IPS DF 6.9 (cell line): ENCODE data around the gene MRI1.
"Not testable (repeated sequence)": the region's sequence is repeated elsewhere in the genome, so short reads cannot be mapped to it uniquely, and the experiment has no call there.

Source experiments
- DNase-seq: peaks from one replicate; pipeline ENCODE4 v3.0.0-alpha.2; 2013; ENCODE audit warnings: low read depth, low spot score
- H3K27ac ChIP-seq: one replicate; pipeline ENCODE4 v1.5.1; 2013; ENCODE audit warnings: low read length, control low read depth
- H3K27me3 ChIP-seq: 2 replicates; pipeline ENCODE4 v1.6.1; 2013; ENCODE audit warnings: mild to moderate bottlenecking, low read length; ENCODE audit not compliant: control insufficient read depth, insufficient read depth
- H3K36me3 ChIP-seq: 2 replicates; pipeline ENCODE4 v1.6.1; 2013; ENCODE audit warnings: low read length; ENCODE audit not compliant: control insufficient read depth, insufficient read depth
- H3K4me1 ChIP-seq: 2 replicates; pipeline ENCODE4 v1.6.1; 2013; ENCODE audit warnings: low read length; ENCODE audit not compliant: control insufficient read depth, insufficient read depth
- H3K4me3 ChIP-seq: 2 replicates; pipeline ENCODE4 v1.5.1; 2013; ENCODE audit warnings: mild to moderate bottlenecking, low read length
- H3K9me3 ChIP-seq: 2 replicates; pipeline ENCODE4 v1.6.1; 2013; ENCODE audit warnings: low read length, inconsistent platforms; ENCODE audit not compliant: control insufficient read depth, insufficient read depth
- WGBS: extraction: QIAGEN DNeasy Blood & Tissue Kit; methylation state at CpG from one replicate; pipeline ENCODE4 v1.1.7; 2013; ENCODE audit warnings: mixed read lengths, missing lambda C conversion rate; ENCODE audit not compliant: insufficient read length, insufficient coverage; 5-methylcytosine and 5-hydroxymethylcytosine counted together

The MRI1 gene

DNA sequence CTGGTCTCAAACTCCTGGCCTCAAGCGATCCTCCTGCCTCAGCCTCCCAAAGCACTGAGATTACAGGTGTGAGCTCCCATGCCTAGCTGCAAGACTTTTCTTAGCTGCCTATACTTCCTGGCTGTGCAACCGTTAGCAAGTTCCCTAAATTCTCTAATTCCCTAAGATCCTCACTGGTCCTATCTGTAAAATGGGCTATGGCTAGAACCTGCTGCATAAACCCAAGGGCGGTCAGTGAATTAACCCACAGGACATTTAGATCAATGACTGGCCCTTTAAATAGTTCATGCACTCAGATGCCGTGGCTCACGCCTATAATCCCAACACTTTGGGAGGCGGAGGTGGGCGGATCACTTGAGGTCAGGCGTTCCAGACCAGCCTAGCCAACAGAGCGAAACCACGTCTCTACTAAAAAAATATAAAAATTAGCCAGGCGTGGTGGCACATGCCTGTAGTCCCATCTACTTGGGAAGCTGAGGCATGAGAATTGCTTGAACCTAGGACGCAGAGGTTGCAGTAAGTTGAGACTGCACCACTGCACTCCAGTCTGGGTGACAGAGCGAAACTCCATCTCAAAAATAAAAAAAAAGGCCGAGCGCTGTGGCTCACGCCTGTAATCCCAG lies 5.8 kb downstream of the MRI1 start:
- no peak overlapping the region for H3K27ac ChIP-seq
- H3K4me3 ChIP-seq: no peak overlapping the region
- no peaks in the 10 kb centered on the region for H3K9me3 ChIP-seq
- no CpG with 5 or more reads among the region's 16 CpGs for WGBS
- H3K4me1 ChIP-seq: no peaks in the 10 kb centered on the region; the same call in 1 of the 2 replicates
- H3K27me3 ChIP-seq: no peaks in the 10 kb centered on the region
- no peak for DNase-seq
- H3K36me3 ChIP-seq: peaks cover 7% of the 10 kb centered on the region; the same call in 1 of the 2 replicates

GRCh38 chr19:13774217-13775191 lies 10.2 kb downstream of the MRI1 start, which contains the start of gene C19orf53:
C19orf53 (plus strand) TSS chr19:13774456; CDS start chr19:13774478, 22 bp downstream.
- Histone ChIP-seq H3K36me3 (peaks cover 20% of the 10 kb centered on the region), H3K9me3 (no peaks in the 10 kb centered on the region), H3K27me3 (no peaks in the 10 kb centered on the region), H3K27ac (no peak within 1 kb of the TSS), H3K4me3 (peak within 1 kb of the TSS; percentile 88), H3K4me1 (no peaks in the 10 kb centered on the region)
- DNase-seq: peak; percentile 91
- WGBS: no CpG with 5 or more reads among the region's 61 CpGs

- H3K27me3 ChIP-seq: no peaks in the 10 kb centered on the region
- no peaks in the 10 kb centered on the region for H3K4me1 ChIP-seq
- peaks cover 20% of the 10 kb centered on the region for H3K36me3 ChIP-seq
- no peak overlapping the region for H3K27ac ChIP-seq
- no peak for DNase-seq
- H3K4me3 ChIP-seq: no peak overlapping the region
- WGBS: no CpG with 5 or more reads among the region's 9 CpGs
- no peaks in the 10 kb centered on the region for H3K9me3 ChIP-seq
These were observed 14.1 kb downstream of the MRI1 start for GRCh38 chr19:13778398-13778797.

DNA sequence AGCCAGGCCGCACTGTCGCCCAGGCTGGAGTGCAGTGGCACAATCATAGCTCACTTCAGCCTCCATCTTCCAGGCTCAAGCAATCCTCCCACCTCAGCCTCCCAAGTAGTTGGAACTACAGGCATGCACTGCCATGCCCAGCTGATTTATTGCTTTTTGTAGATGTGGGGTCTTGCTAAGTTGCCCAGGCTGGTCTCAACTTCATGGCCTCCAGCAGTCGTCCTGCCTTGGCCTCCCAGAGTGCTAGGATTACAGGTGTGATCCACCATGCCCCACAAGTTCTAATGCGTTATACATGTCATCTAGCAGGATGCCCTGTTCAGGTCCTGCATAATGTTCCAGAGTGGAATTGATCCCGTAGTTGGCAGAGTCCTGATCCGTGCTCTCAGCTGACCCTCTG lies 14.5 kb downstream of the MRI1 start:
- Histone ChIP-seq H3K27me3 (no peaks in the 10 kb centered on the region), H3K4me1 (no peaks in the 10 kb centered on the region), H3K27ac (no peak overlapping the region), H3K9me3 (no peaks in the 10 kb centered on the region), H3K36me3 (peaks cover 20% of the 10 kb centered on the region), H3K4me3 (no peak overlapping the region)
- DNase-seq: no peak
- no CpG with 5 or more reads among the region's 6 CpGs for WGBS

DNA sequence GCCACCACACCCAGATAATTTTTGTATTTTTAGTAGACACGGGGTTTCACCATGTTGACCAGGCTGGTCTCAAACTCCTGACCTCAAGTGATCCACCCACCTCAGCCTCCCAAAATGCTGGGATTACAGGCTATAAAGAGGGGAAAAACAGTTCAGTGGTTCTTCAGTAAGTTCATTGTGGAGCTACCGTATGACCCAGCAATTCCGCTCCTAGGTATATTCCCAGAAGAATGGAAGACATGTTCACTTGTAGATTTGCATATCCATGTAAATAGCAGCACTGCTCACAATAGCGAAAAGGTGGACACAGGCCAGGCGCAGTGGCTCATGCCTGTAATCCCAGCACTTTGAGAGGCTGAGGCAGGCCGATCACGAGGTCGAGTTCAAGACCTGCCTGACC lies 15.5 kb downstream of the MRI1 start:
- H3K4me1 ChIP-seq, H3K4me3 ChIP-seq, H3K27me3 ChIP-seq, H3K27ac ChIP-seq, H3K9me3 ChIP-seq, DNase-seq: not testable (repeated sequence)
- WGBS: no CpG with 5 or more reads among the region's 8 CpGs
- peaks cover 20% of the 10 kb centered on the region for H3K36me3 ChIP-seq

DNA sequence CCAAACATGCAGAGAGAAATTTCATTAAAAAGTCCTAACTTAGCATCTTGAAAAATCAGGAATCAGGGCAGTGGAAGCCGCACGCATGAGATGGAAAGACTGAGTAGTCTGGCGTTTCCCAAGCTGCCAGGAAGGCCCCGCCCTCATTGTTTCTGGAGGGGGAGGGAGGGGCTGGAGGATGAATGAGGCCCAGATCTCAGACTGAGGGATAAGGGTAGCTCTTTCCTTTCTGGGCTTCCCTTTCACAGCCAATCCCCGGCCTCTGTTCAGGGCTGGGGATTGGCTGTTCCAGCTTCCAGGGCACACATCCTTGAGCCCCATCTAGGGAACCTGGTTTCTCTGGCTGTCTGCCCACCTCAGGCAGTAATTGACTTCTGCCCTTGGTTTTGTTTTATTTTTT lies 17.2 kb downstream of the MRI1 start:
- H3K27ac ChIP-seq: no peak overlapping the region
- WGBS: no CpG with 5 or more reads among the region's 5 CpGs
- no peaks in the 10 kb centered on the region for H3K9me3 ChIP-seq
- no peaks in the 10 kb centered on the region for H3K4me1 ChIP-seq
- H3K4me3 ChIP-seq: no peak overlapping the region
- peaks cover 20% of the 10 kb centered on the region for H3K36me3 ChIP-seq
- no peak for DNase-seq
- H3K27me3 ChIP-seq: no peaks in the 10 kb centered on the region

- no peak overlapping the region for H3K4me3 ChIP-seq
- no peak for DNase-seq
- H3K36me3 ChIP-seq: peaks cover 18% of the 10 kb centered on the region
- no peaks in the 10 kb centered on the region for H3K9me3 ChIP-seq
- WGBS: no CpG with 5 or more reads among the region's 8 CpGs
- no peaks in the 10 kb centered on the region for H3K4me1 ChIP-seq
- H3K27me3 ChIP-seq: no peaks in the 10 kb centered on the region
- H3K27ac ChIP-seq: no peak overlapping the region
These were observed 18.2 kb downstream of the MRI1 start for GRCh38 chr19:13782537-13782936.

DNA sequence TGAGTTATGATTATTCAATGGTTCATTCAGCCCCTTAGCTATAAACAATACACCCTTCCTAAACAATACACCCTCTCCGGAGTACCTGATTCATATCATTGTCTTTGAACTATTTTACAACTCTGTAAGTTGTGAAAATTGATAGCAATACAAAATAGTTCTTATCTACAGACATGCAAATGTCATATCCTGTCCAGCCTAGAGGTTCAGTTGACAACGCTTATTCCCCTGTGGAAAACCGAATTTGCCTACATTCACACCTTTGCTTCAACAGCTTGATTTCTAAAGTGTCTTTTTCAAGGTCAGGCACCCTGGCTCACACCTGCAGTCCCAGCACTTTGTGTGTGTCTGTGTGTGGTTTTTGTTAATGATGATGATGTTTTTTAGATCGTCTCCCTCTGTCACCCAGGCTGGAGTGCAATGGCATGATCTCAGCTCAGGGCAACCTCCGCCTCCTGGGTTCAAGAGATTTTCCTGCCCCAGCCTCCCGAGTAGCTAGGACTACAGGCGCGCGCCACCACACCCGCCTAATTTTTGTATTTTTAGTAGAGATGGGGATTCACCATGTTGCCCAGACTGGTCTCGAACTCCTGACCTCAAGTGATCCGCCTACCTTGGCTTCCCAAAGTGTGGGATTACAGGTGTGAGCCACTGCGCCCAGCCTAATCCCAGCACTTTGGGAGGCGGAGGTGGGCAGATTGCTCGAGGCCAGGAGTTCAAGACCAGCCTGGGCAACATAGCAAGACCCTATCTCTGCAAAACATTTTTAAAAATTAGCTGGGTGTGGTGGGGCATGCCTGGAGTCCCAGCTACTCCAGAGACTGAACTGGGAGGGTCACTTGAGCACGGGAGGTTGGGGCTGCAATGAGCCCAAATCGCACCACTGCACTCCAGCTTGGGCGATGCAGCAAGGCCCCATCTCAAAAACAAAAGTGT lies 19.5 kb downstream of the MRI1 start:
- Histone ChIP-seq H3K4me1 (no peaks in the 10 kb centered on the region), H3K27ac (no peak overlapping the region)

GRCh38 chr19:13784731-13785452 lies 20.6 kb downstream of the MRI1 start:
- no peak for DNase-seq
- no CpG with 5 or more reads among the region's 17 CpGs for WGBS
- H3K4me1 ChIP-seq: no peaks in the 10 kb centered on the region
- H3K27me3 ChIP-seq: no peaks in the 10 kb centered on the region
- H3K9me3 ChIP-seq: no peaks in the 10 kb centered on the region
- H3K27ac ChIP-seq: no peak overlapping the region
- no peak overlapping the region for H3K4me3 ChIP-seq
- H3K36me3 ChIP-seq: no peaks in the 10 kb centered on the region

More for the DNA sequence above, 19.5 kb downstream of the MRI1 start:
- Histone ChIP-seq H3K36me3 (peaks cover 6% of the 10 kb centered on the region), H3K9me3 (no peaks in the 10 kb centered on the region), H3K4me3 (no peak overlapping the region), H3K27me3 (no peaks in the 10 kb centered on the region)
- WGBS: no CpG with 5 or more reads among the region's 18 CpGs
- DNase-seq: no peak
